ENCODE results near the gene CNIH1.

The CNIH1 gene

GRCh38 chr14:54440873-54441868 lies at the start of gene CNIH1:
Gene CNIH1 (minus strand): TSS chr14:54441374. CDS start chr14:54441327, 47 bp downstream.
- DNase-seq = peak; percentile 90

GRCh38 chr14:54490445-54491175 lies 49.4 kb upstream of the CNIH1 start:
- DNase-seq = no peak

GRCh38 chr14:54489731-54490444 lies 48.7 kb upstream of the CNIH1 start:
- no peak for DNase-seq

- DNase-seq = no peak
These were observed 48.1 kb upstream of the CNIH1 start for GRCh38 chr14:54489318-54489683.

- DNase-seq = peak; percentile 92
These were observed 47.6 kb upstream of the CNIH1 start, which contains the start of gene GMFB for GRCh38 chr14:54488646-54489317. Gene GMFB (minus strand): TSS chr14:54488980. CDS start chr14:54488927, 53 bp downstream.

GRCh38 chr14:54488318-54488645 lies 47.1 kb upstream of the CNIH1 start:
- DNase-seq = no peak

- DNase-seq = no peak
These were observed 46.6 kb upstream of the CNIH1 start for GRCh38 chr14:54487771-54488170.

- DNase-seq = no peak
These were observed 45.5 kb upstream of the CNIH1 start for GRCh38 chr14:54486685-54487084.

- no peak for DNase-seq
These were observed 42.7 kb upstream of the CNIH1 start for GRCh38 chr14:54483846-54484245.

GRCh38 chr14:54483073-54483745 lies 42.0 kb upstream of the CNIH1 start:
- no peak for DNase-seq

- no peak for DNase-seq
These were observed 40.5 kb upstream of the CNIH1 start for GRCh38 chr14:54481695-54482094.

GRCh38 chr14:54480830-54481562 lies 39.8 kb upstream of the CNIH1 start:
- DNase-seq = no peak

GRCh38 chr14:54478636-54479215 lies 37.6 kb upstream of the CNIH1 start:
- DNase-seq = no peak

- no peak for DNase-seq
These were observed 34.7 kb upstream of the CNIH1 start for GRCh38 chr14:54475911-54476310.

GRCh38 chr14:54475187-54475899 lies 34.2 kb upstream of the CNIH1 start:
- DNase-seq = no peak

- DNase-seq = no peak
These were observed 33.1 kb upstream of the CNIH1 start for GRCh38 chr14:54474232-54474793.

- DNase-seq = no peak
These were observed 31.1 kb upstream of the CNIH1 start for GRCh38 chr14:54472315-54472714.

GRCh38 chr14:54471641-54472040 lies 30.5 kb upstream of the CNIH1 start:
- DNase-seq = no peak

- DNase-seq = no peak
These were observed 29.5 kb upstream of the CNIH1 start for GRCh38 chr14:54470701-54471100.

GRCh38 chr14:54467280-54467679 lies 26.1 kb upstream of the CNIH1 start:
- no peak for DNase-seq
